HCT116 (cell line): ENCODE results near the gene NCR1. TPM values are rescaled to one million over a fixed set of nuclear protein-coding genes. Genes with fewer than 3 reads are reported as not detected.

Experiments used
- ATAC-seq: fragments of 200-7000 bp; cut with Tn5 transposase; 2 replicates; pipeline ENCODE4 v1.9.1; 2020; ENCODE audit warnings: mild to moderate bottlenecking, moderate library complexity
- BruUV-seq: library from RNA; stranded (reverse); fragments of 400-500 nt; replicated peaks from 2 replicates; lab custom pipeline; 2021; lab: Mats Ljungman, UMichigan
- CTCF ChIA-PET: fragments of 300-600 bp; sonication (Branson Sonifier 250); formaldehyde crosslinking; loops from one replicate; lab custom pipeline; 2021; ENCODE audit warnings: antibody characterized with exemption; lab: Charles Lee
- POLR2A ChIA-PET: fragments of 300-600, 350-600 bp; sonication (Branson Sonifier 250); formaldehyde crosslinking; loops from one replicate; lab custom pipeline; 2021; ENCODE audit warnings: antibody characterized with exemption; lab: Charles Lee
- RAD21 ChIA-PET, 2 experiments: fragments of 300-600 bp; sonication (Branson Sonifier 250); formaldehyde crosslinking; loops; one replicate each; lab custom pipeline; 2023; ENCODE audit warnings: low total read pairs in 2 of 2; ENCODE audit not compliant: uncharacterized antibody in 2 of 2, unreplicated experiment in 2 of 2, low non-redundant PET in 1 of 2; lab: Charles Lee
- DNase-seq: peaks from one replicate; pipeline ENCODE4 v3.0.0-alpha.2; 2010; ENCODE audit warnings: low read depth, low spot score
- H2AFZ ChIP-seq: fragments of 200-600 bp; shearing (Covaris generic), sonication (generic); 2 replicates; pipeline ENCODE4 v1.6.1; 2017; ENCODE audit warnings: low read depth, mixed run types, mixed read lengths, antibody characterized with exemption, low read length; ENCODE audit not compliant: poor library complexity, severe bottlenecking
- H3K27ac ChIP-seq: 2 replicates; pipeline ENCODE4 v1.5.1; 2012; ENCODE audit warnings: low read depth, low read length
- H3K27me3 ChIP-seq: fragments of 200-600 bp; sonication (generic); 2 replicates; pipeline ENCODE4 v1.6.1; 2016; ENCODE audit warnings: mixed run types, low read length, mixed read lengths; ENCODE audit not compliant: insufficient read depth
- H3K36me3 ChIP-seq, 2 experiments: fragments of 200-500 bp in 1 of 2; fragments of 200-600 bp in 1 of 2; sonication (Bioruptor generic) in 1 of 2; sonication (generic) in 1 of 2; 2 replicates each; pipeline versions ENCODE4 v1.5.1 to v1.6.1; 2014 to 2016; ENCODE audit warnings: low read length in 2 of 2, inconsistent platforms in 1 of 2, mixed read lengths in 1 of 2, mixed run types in 1 of 2; ENCODE audit not compliant: insufficient read depth in 2 of 2, control insufficient read depth in 1 of 2
- H3K4me1 ChIP-seq, 2 experiments: fragments of 200-600 bp in 1 of 2; sonication (generic) in 1 of 2; 2 replicates each; pipeline versions ENCODE4 v1.5.1 to v1.6.1; 2012 to 2017; ENCODE audit warnings: low read length in 2 of 2, inconsistent platforms in 1 of 2, mild to moderate bottlenecking in 1 of 2, mixed read lengths in 1 of 2, mixed run types in 1 of 2, moderate library complexity in 1 of 2; ENCODE audit not compliant: insufficient read depth in 2 of 2, control insufficient read depth in 1 of 2
- H3K4me2 ChIP-seq: fragments of 200-600 bp; sonication (generic); 2 replicates; pipeline ENCODE4 v1.6.1; 2017; ENCODE audit warnings: mixed run types, low read length, mixed read lengths
- H3K4me3 ChIP-seq, 2 experiments: fragments of 200-600 bp in 1 of 2; sonication (generic) in 1 of 2; replicated peaks in 1 of 2; 2 replicates each; pipeline ENCODE4 v1.5.1; 2011 to 2016; ENCODE audit warnings: low read length in 2 of 2, control low read depth in 1 of 2, low read depth in 1 of 2, mild to moderate bottlenecking in 1 of 2, mixed read lengths in 1 of 2, mixed run types in 1 of 2
- H3K79me2 ChIP-seq: fragments of 200-600 bp; sonication (generic); 2 replicates; pipeline ENCODE4 v1.6.1; 2017; ENCODE audit warnings: mild to moderate bottlenecking, mixed run types, low read length, moderate library complexity, mixed read lengths; ENCODE audit not compliant: insufficient read depth
- H3K9ac ChIP-seq: fragments of 200-600 bp; sonication (generic); 2 replicates; pipeline ENCODE4 v1.6.1; 2016; ENCODE audit warnings: low read length, mixed read lengths
- H3K9me2 ChIP-seq: fragments of 200-600 bp; sonication (generic), shearing (Covaris generic); 2 replicates; pipeline ENCODE4 v1.6.1; 2017; ENCODE audit warnings: mixed run types, mild to moderate bottlenecking, moderate library complexity; ENCODE audit not compliant: insufficient read depth
- H3K9me3 ChIP-seq, 2 experiments: fragments of 200-500 bp in 1 of 2; fragments of 200-600 bp in 1 of 2; sonication (Bioruptor generic) in 1 of 2; sonication (generic) in 1 of 2; 2 replicates each; pipeline ENCODE4 v1.6.1; 2014 to 2017; ENCODE audit warnings: low read length in 2 of 2, mixed read lengths in 2 of 2, inconsistent platforms in 1 of 2, low read depth in 1 of 2, mild to moderate bottlenecking in 1 of 2, mixed run types in 1 of 2, moderate library complexity in 1 of 2; ENCODE audit not compliant: control insufficient read depth in 1 of 2, insufficient read depth in 1 of 2
- H4K20me1 ChIP-seq: fragments of 200-600 bp; sonication (generic), shearing (Covaris generic); 2 replicates; pipeline ENCODE4 v1.6.1; 2017; ENCODE audit warnings: mixed run types, mild to moderate bottlenecking, moderate library complexity; ENCODE audit not compliant: insufficient read depth
- ATF3 ChIP-seq: IDR thresholded peaks from 2 replicates; pipeline ENCODE4 v1.6.1; 2012
- POLR2A ChIP-seq: IDR thresholded peaks from 2 replicates; pipeline ENCODE4 v1.7.0; 2011; ENCODE audit warnings: borderline replicate concordance; ENCODE audit not compliant: insufficient read depth, insufficient read length; ENCODE audit errors: extremely low read depth
- POLR2AphosphoS5 ChIP-seq: IDR thresholded peaks from 2 replicates; pipeline ENCODE4 v1.6.1; 2011; ENCODE audit warnings: mild to moderate bottlenecking, low read depth, low read length, moderate library complexity
- RAD21 ChIP-seq: IDR thresholded peaks from 2 replicates; pipeline ENCODE4 v1.6.1; 2012; ENCODE audit warnings: low read depth, mild to moderate bottlenecking
- SP1 ChIP-seq: IDR thresholded peaks from 2 replicates; pipeline ENCODE4 v1.6.1; 2012; ENCODE audit warnings: low read depth
- SRF ChIP-seq: IDR thresholded peaks from 2 replicates; pipeline ENCODE4 v1.6.1; 2012; ENCODE audit warnings: low read depth
- ZBTB33 ChIP-seq: IDR thresholded peaks from 2 replicates; pipeline ENCODE4 v1.6.1; 2011; ENCODE audit warnings: mild to moderate bottlenecking, low read length, moderate library complexity; ENCODE audit not compliant: insufficient replicate concordance; ENCODE audit errors: extremely low read depth
- ZNF274 ChIP-seq: fragments of 200-500 bp; sonication (Bioruptor generic); IDR thresholded peaks from 2 replicates; pipeline ENCODE4 v1.6.1; 2014; ENCODE audit warnings: mild to moderate bottlenecking, low read depth, low read length, inconsistent platforms
- intact Hi-C: fragments of 100-400 bp; cut with micrococcal nuclease; formaldehyde crosslinking; loops from 2 replicates; pipeline ENCODE4 v1.10.0; 2022
- total RNA-seq: library from RNA; stranded (reverse); gene quantifications from one replicate; pipeline ENCODE4 v1.2.1, GENCODE V29; 2021; ENCODE audit not compliant: unreplicated experiment

The NCR1 gene
- total RNA-seq, 1 experiment from 2014 or later: not detected

- TF ChIP-seq RAD21 (no peak), SP1 (no peak), ATF3 (no peak), SRF (no peak), ZNF274 (no peak)
These were observed 30.4 kb upstream of the NCR1 start (continued) for GRCh38 chr19:54875506-54875905.

GRCh38 chr19:54877471-54877870 lies 28.5 kb upstream of the NCR1 start:
- Histone ChIP-seq H3K9ac (no peak overlapping the region), H3K4me2 (no peak overlapping the region), H4K20me1 (no peaks in the 10 kb centered on the region), H3K9me3 (no peaks in the 10 kb centered on the region), H3K4me3 (no peak overlapping the region), H2AFZ (no peak overlapping the region), H3K27ac (no peak overlapping the region), H3K9me2 (no peaks in the 10 kb centered on the region), H3K27me3 (peaks cover 14% of the 10 kb centered on the region; the same call in 1 of the 2 replicates), H3K4me1 (no peaks in the 10 kb centered on the region), H3K79me2 (no peaks in the 10 kb centered on the region), H3K36me3 (no peaks in the 10 kb centered on the region)
- ChIA-PET POLR2A (no interaction called here), CTCF (no interaction called here), RAD21 (no interaction called here)
- intact Hi-C loops: no loop called here
- no peak for TF ChIP-seq POLR2AphosphoS5
- TF ChIP-seq ZBTB33: no peak
- TF ChIP-seq POLR2A: no peak
- no peak for TF ChIP-seq ZNF274
- DNase-seq (no peak), ATAC-seq (no peak)
- no TSS peak for BruUV-seq
